HEK293 (cell line): ENCODE data around the gene PGK1.

Experiments used
- CTCF ChIA-PET: fragments of 350-600 bp; formaldehyde crosslinking; extraction: SDS; loops from one replicate; lab custom pipeline; 2021; ENCODE audit warnings: antibody characterized with exemption; lab: Yijun Ruan, JAX
- POLR2A ChIA-PET: fragments of 300-600 bp; formaldehyde crosslinking; extraction: SDS; loops from one replicate; lab custom pipeline; 2020; ENCODE audit warnings: antibody characterized with exemption, inconsistent platforms; lab: Yijun Ruan, JAX
- H3K27ac ChIP-seq: fragments of 200-500 bp; sonication (Bioruptor generic); 2 replicates; pipeline ENCODE4 v1.5.1; 2014; ENCODE audit warnings: low read depth, low read length, control low read depth, inconsistent platforms; ENCODE audit errors: extremely low read depth
- H3K36me3 ChIP-seq, 2 experiments: fragments of 200-500 bp in 1 of 2; sonication (Bioruptor generic) in 1 of 2; 1 replicate in 1 of 2; 2 replicates in 1 of 2; pipeline ENCODE4 v1.5.1; 2014 to 2017; ENCODE audit warnings: inconsistent platforms in 2 of 2, low read length in 2 of 2; ENCODE audit not compliant: control insufficient read depth in 2 of 2, insufficient read depth in 1 of 2
- H3K4me1 ChIP-seq: fragments of 200-500 bp; sonication (Bioruptor generic); 2 replicates; pipeline ENCODE4 v1.5.1; 2014; ENCODE audit warnings: mild to moderate bottlenecking, low read length, inconsistent platforms; ENCODE audit not compliant: control insufficient read depth, insufficient read depth
- H3K4me3 ChIP-seq: 2 replicates; pipeline ENCODE4 v1.5.1; 2011; ENCODE audit warnings: low read depth, mild to moderate bottlenecking, control low read depth, low read length, moderate library complexity
- H3K9me3 ChIP-seq: fragments of 200-500 bp; sonication (Bioruptor generic); 2 replicates; pipeline ENCODE4 v1.5.1; 2014; ENCODE audit warnings: low read depth, low read length, inconsistent platforms; ENCODE audit not compliant: control insufficient read depth, insufficient read depth
- BCL6B ChIP-seq: fragments of 450-650 bp; formaldehyde crosslinking; IDR thresholded peaks from 2 replicates; pipeline ENCODE4 v1.5.1; 2017; ENCODE audit warnings: missing biosample characterization, missing genetic modification characterization
- CTCF ChIP-seq: fragments of 450-650 bp; formaldehyde crosslinking; IDR thresholded peaks from 2 replicates; pipeline ENCODE4 v1.5.1; 2016; ENCODE audit warnings: missing biosample characterization, missing genetic modification characterization
- GFI1B ChIP-seq: fragments of 450-650 bp; formaldehyde crosslinking; IDR thresholded peaks from 2 replicates; pipeline ENCODE4 v1.5.1; 2016; ENCODE audit warnings: missing biosample characterization, missing genetic modification characterization
- GLI2 ChIP-seq: fragments of 450-650 bp; formaldehyde crosslinking; IDR thresholded peaks from 2 replicates; pipeline ENCODE4; 2017; ENCODE audit warnings: missing biosample characterization, missing genetic modification characterization, low read depth, borderline replicate concordance
- GLI4 ChIP-seq: fragments of 450-650 bp; formaldehyde crosslinking; IDR thresholded peaks from 2 replicates; pipeline ENCODE4 v1.5.1; 2016; ENCODE audit warnings: missing biosample characterization, missing genetic modification characterization
- HOXD13 ChIP-seq: sonication (generic); formaldehyde crosslinking; IDR thresholded peaks from 2 replicates; pipeline ENCODE4 v1.8.0; 2022; ENCODE audit warnings: missing genetic modification reagents, borderline replicate concordance
- MYNN ChIP-seq: fragments of 450-650 bp; formaldehyde crosslinking; IDR thresholded peaks from 2 replicates; pipeline ENCODE4 v1.5.1; 2016; ENCODE audit warnings: missing biosample characterization, missing genetic modification characterization, borderline replicate concordance
- OVOL3 ChIP-seq: fragments of 450-650 bp; formaldehyde crosslinking; IDR thresholded peaks from 2 replicates; pipeline ENCODE4 v1.5.1; 2016; ENCODE audit warnings: missing biosample characterization, missing genetic modification characterization
- ZBTB21 ChIP-seq: fragments of 450-650 bp; formaldehyde crosslinking; IDR thresholded peaks from 2 replicates; pipeline ENCODE4 v1.5.1; 2017; ENCODE audit warnings: missing biosample characterization, missing genetic modification characterization
- ZNF138 ChIP-seq: fragments of 450-650 bp; formaldehyde crosslinking; IDR thresholded peaks from 2 replicates; pipeline ENCODE4 v1.5.1; 2016; ENCODE audit warnings: missing biosample characterization, missing genetic modification characterization, borderline replicate concordance
- ZNF175 ChIP-seq: fragments of 450-650 bp; formaldehyde crosslinking; IDR thresholded peaks from 2 replicates; pipeline ENCODE4 v1.5.1; 2016; ENCODE audit warnings: missing biosample characterization, missing genetic modification characterization
- ZNF280D ChIP-seq: fragments of 450-650 bp; formaldehyde crosslinking; IDR thresholded peaks from 2 replicates; pipeline ENCODE4 v1.5.1; 2016; ENCODE audit warnings: missing biosample characterization, missing genetic modification characterization
- ZNF292 ChIP-seq: fragments of 450-650 bp; formaldehyde crosslinking; IDR thresholded peaks from 2 replicates; pipeline ENCODE4 v1.5.1; 2016; ENCODE audit warnings: low read depth, missing biosample characterization, missing genetic modification characterization, borderline replicate concordance
- ZNF362 ChIP-seq: fragments of 450-650 bp; formaldehyde crosslinking; IDR thresholded peaks from 2 replicates; pipeline ENCODE4 v1.5.1; 2016; ENCODE audit warnings: missing biosample characterization, missing genetic modification characterization
- ZNF391 ChIP-seq: fragments of 450-650 bp; formaldehyde crosslinking; IDR thresholded peaks from 2 replicates; pipeline ENCODE4 v1.5.1; 2016; ENCODE audit warnings: low read depth, missing biosample characterization, missing genetic modification characterization, borderline replicate concordance
- ZNF529 ChIP-seq: fragments of 450-650 bp; formaldehyde crosslinking; IDR thresholded peaks from 2 replicates; pipeline ENCODE4 v1.5.1; 2017; ENCODE audit warnings: missing genetic modification characterization, missing biosample characterization; ENCODE audit not compliant: insufficient replicate concordance
- ZNF558 ChIP-seq: fragments of 450-650 bp; formaldehyde crosslinking; IDR thresholded peaks from 2 replicates; pipeline ENCODE4 v1.5.1; 2016; ENCODE audit warnings: missing biosample characterization, missing genetic modification characterization
- ZNF560 ChIP-seq: fragments of 450-650 bp; formaldehyde crosslinking; IDR thresholded peaks from 2 replicates; pipeline ENCODE4 v1.5.1; 2017; ENCODE audit warnings: missing biosample characterization, missing genetic modification characterization, borderline replicate concordance
- ZNF664 ChIP-seq: fragments of 450-650 bp; formaldehyde crosslinking; IDR thresholded peaks from 2 replicates; pipeline ENCODE4 v1.5.1; 2016; ENCODE audit warnings: missing biosample characterization, missing genetic modification characterization
- ZNF677 ChIP-seq: fragments of 450-650 bp; IDR thresholded peaks from 2 replicates; pipeline ENCODE4 v1.5.0; 2018; ENCODE audit warnings: missing biosample characterization, mild to moderate bottlenecking, missing genetic modification characterization, moderate library complexity
- ZNF830 ChIP-seq: fragments of 450-650 bp; IDR thresholded peaks from 2 replicates; pipeline ENCODE4 v1.5.0; 2018; ENCODE audit warnings: missing biosample characterization, missing genetic modification characterization, low read depth, mild to moderate bottlenecking, moderate library complexity
- ZSCAN23 ChIP-seq: fragments of 450-650 bp; formaldehyde crosslinking; IDR thresholded peaks from 2 replicates; pipeline ENCODE4 v1.5.1; 2016; ENCODE audit warnings: missing biosample characterization, missing genetic modification characterization
- ZXDB ChIP-seq: fragments of 450-650 bp; formaldehyde crosslinking; IDR thresholded peaks from 2 replicates; pipeline ENCODE4 v1.5.1; 2016; ENCODE audit warnings: missing biosample characterization, missing genetic modification characterization

The PGK1 gene

GRCh38 chrX:78081413-78081812 is 22.6 kb upstream of the PGK1 start (continued):
- peak; percentile 42 for TF ChIP-seq ZNF529 (tag by site-specific recombination)
- TF ChIP-seq ZNF292 (tag by site-specific recombination): 0 out of 2 replicates have a peak, but pooled peaks have one; percentile 59
- TF ChIP-seq ZNF664: peak; percentile 65; the same call in 1 of the 2 replicates
- 0 out of 2 replicates have a peak, but pooled peaks have one; percentile 16 for TF ChIP-seq ZNF558
- peak; percentile 59 for TF ChIP-seq ZXDB
- 0 out of 2 replicates have a peak, but pooled peaks have one; percentile 25 for TF ChIP-seq ZNF560 (tag by site-specific recombination)
- 0 out of 2 replicates have a peak, but pooled peaks have one; percentile 34 for TF ChIP-seq ZNF138 (tag by site-specific recombination)
- TF ChIP-seq ZBTB21 (tag by site-specific recombination): 0 out of 2 replicates have a peak, but pooled peaks have one; percentile 22

- TF ChIP-seq GLI2 (tag by site-specific recombination) (no peak), ZNF677 (tag by site-specific recombination) (no peak), ZNF830 (tag by site-specific recombination) (no peak), CTCF (tag by site-specific recombination) (peak; percentile 64), GLI4 (tag by site-specific recombination) (no peak), HOXD13 (CRISPR knock-in tag) (no peak), MYNN (tag by site-specific recombination) (no peak)
- TF ChIP-seq, all 188 proteins: peak for 1
- ChIA-PET CTCF (interaction anchor here (1.5 kb wide), 1 partner anchor 183 kb away, joined by 7 read pairs; the partner anchor contains the start of gene ATP7A), POLR2A (no interaction called here)
- H3K27ac ChIP-seq: no peak overlapping the region
- H3K4me1 ChIP-seq: no peaks in the 10 kb centered on the region
- no peaks in the 10 kb centered on the region for H3K36me3 ChIP-seq
- H3K9me3 ChIP-seq: no peaks in the 10 kb centered on the region
- H3K4me3 ChIP-seq: no peak overlapping the region
Observed at GRCh38 chrX:78092296-78092695, 11.8 kb upstream of the PGK1 start.

- CTCF ChIA-PET: no interaction called here
- Histone ChIP-seq H3K36me3 (no peaks in the 10 kb centered on the region), H3K27ac (no peak overlapping the region), H3K4me3 (no peak overlapping the region), H3K4me1 (no peaks in the 10 kb centered on the region), H3K9me3 (no peaks in the 10 kb centered on the region; the same call in 1 of the 2 replicates)
- no peak for TF ChIP-seq ZSCAN23
- no peak for TF ChIP-seq ZNF362 (tag by site-specific recombination)
- TF ChIP-seq OVOL3 (tag by site-specific recombination): no peak
- TF ChIP-seq ZNF280D (tag by site-specific recombination): no peak
- no peak for TF ChIP-seq ZNF558
- TF ChIP-seq ZNF391 (tag by site-specific recombination): no peak
- TF ChIP-seq ZNF175 (tag by site-specific recombination): no peak
- TF ChIP-seq BCL6B (tag by site-specific recombination): no peak
- no peak for TF ChIP-seq GFI1B (tag by site-specific recombination)
- POLR2A ChIA-PET: no interaction called here
Observed at GRCh38 chrX:78098108-78098507, 5.9 kb upstream of the PGK1 start.
